ENCODE data around the gene KLHDC10.
"Not testable (repeated sequence)": the region's sequence is repeated elsewhere in the genome, so short reads cannot be mapped to it uniquely, and the experiment has no call there.

KLHDC10 gene

GRCh38 chr7:130118801-130119200, 48.5 kb downstream of the KLHDC10 start:
- no peak for DNase-seq

GRCh38 chr7:130123501-130123900, 53.2 kb downstream of the KLHDC10 start:
- no peak for DNase-seq

GRCh38 chr7:130124711-130125110, 54.4 kb downstream of the KLHDC10 start:
- no peak for DNase-seq

GRCh38 chr7:130126840-130127239, 56.5 kb downstream of the KLHDC10 start:
- DNase-seq, result not testable (repeated sequence)

DNA sequence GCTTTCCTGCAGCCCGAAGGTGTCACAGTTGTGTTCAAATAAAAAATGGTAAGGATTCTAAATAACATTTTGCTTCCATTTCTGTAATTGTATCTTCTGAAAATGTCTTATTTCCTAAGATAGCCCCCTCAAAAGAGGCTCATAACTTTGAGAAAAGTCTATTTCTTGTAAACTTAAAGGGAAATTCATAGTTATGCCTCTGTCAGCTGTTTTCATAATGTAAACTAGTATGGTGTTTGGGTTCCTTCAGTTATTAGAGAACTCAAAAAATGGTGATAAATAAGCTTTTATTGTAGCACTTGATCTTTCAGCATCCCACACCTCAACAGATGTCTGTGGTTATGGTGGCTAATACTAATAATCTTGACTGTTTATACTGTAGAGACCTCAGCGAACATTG, 57.1 kb downstream of the KLHDC10 start:
- no peak for DNase-seq

DNA sequence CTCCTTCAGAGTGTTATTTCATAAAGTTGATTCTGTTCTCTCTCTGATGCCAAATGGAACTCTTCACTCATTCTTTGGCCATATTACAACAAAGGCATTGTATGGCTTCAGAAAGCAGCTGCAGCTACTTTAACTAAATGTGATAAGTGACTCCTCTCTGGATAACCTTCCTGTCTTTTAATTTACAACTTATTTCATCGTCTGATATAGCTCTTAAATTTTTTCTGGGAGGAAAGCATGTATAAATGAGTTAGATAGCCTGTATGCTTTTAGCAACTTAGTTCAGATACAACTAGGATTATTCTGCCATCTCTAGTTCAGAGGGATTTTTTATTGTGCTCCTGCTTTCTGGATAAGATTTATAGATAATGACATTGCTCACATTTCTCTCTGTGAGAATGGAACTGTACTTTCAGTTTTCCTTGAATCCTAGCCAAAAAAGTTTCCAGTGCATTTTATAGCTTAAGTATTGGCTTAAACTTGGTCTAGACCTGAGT, 57.5 kb downstream of the KLHDC10 start:
- DNase-seq, result no peak

DNA sequence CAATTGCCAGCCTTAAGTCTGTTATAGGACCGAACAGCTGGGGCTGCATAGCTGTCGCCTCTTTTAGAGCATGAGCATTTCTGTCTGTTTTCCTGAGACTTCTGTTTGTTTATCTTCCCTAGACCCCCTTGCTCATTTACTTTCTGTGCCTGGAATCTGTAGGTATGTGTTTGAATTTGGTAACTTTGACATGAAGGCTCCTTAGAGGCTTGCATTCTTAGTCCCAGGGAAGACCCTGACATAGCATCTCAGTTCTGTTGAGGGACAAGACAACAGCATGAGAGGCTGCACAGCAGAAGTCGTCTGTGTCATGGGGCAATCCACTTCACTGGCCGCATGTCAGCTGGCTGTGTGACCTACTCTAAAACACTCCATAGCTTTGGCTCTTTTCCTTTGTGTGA, 58.7 kb downstream of the KLHDC10 start:
- no peak for DNase-seq

GRCh38 chr7:130131191-130131834, 61.0 kb downstream of the KLHDC10 start:
- DNase-seq, result no peak

- DNase-seq, result no peak
These were observed 61.9 kb downstream of the KLHDC10 start for GRCh38 chr7:130131964-130132875.

DNA sequence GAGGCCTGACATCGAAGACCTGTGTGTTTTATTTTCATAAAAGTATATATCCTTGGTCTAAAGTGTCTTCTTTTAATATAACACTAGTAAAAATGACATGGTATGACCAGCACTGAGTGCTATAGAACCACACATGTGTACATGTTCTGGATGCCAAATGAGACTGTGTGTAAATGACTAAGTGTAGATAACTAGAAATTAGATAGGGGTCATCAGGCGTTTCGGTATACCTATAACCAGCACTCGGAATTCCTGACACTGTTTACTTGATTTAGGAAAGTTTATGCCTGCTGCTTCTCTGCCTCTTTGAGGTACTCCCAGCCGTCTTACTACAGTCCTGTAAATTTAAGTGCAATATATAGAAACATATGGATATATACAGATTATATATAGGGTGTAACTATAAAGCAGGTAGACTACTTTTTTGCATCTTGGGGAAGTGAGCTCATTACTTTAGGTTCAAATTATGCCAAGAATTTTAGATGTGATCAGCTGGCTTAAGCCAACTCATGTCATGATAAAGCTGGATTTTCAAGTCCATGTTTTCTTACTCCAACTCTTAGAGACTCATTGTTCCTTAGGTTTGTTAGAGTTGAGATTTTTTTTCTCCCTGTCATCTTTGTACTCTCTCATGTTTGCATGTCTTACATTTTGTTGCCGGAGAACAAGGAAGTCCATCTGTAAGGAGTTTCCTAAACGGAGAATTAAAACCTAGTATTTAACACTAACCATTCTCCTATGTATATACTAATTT, 62.9 kb downstream of the KLHDC10 start:
- no peak for DNase-seq

DNA sequence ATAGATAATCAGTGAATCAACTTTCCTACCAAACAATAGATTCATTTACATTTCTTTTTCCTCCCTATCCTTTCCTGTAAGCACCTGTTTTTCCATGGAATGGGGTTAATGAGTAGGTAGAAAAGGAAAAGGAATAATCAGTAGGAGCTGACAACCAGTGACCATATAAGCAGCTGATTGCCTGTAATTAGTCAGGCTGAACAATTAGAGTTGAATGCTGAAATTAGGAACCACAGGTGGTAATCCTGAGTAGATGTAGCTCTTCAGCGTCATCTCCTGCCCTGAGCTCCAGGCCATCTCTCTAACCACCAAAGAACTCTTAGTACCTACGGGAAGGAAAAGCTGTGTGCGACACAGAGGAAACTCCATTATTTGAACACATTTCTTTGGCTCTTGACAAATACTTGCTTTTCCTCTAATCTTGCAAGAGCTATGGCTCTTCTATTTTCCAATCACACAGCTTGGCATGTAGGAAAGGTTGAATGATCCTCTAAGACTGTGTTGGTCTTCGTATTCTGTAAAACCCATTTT, 63.8 kb downstream of the KLHDC10 start:
- no peak for DNase-seq

GRCh38 chr7:130134726-130135125, 64.4 kb downstream of the KLHDC10 start:
- no peak for DNase-seq

GRCh38 chr7:130135208-130136205, 65.2 kb downstream of the KLHDC10 start:
- DNase-seq, result no peak

DNA sequence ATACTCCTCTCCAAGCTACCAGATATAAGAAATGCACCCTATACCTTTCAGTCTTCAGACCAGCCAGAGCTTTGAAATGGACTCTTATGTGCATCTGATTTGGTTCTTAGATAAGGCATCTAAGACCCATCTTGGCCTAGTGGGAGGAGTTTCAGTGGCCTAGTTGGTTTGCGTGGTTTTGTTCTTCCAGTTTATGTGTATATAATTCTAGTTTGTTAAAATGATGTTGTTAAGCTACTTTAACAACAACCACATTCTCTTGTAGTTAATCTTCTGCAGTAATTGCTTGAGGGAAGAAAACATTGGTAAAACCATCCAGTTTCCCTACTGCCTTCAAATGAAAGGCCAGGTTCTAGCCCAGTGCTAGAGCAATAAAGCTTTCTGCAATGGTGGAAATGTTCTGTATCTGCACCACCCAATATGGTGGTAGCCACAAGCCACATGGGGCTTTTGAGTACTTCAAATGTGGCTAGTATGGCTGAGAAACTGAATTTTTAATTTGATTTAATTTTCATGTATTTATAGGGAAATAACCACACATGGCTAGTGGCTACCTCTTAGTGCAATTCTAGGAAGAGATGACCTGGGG, 66.3 kb downstream of the KLHDC10 start:
- DNase-seq, result no peak

GRCh38 chr7:130137207-130137606, 66.9 kb downstream of the KLHDC10 start:
- DNase-seq, result no peak

DNA sequence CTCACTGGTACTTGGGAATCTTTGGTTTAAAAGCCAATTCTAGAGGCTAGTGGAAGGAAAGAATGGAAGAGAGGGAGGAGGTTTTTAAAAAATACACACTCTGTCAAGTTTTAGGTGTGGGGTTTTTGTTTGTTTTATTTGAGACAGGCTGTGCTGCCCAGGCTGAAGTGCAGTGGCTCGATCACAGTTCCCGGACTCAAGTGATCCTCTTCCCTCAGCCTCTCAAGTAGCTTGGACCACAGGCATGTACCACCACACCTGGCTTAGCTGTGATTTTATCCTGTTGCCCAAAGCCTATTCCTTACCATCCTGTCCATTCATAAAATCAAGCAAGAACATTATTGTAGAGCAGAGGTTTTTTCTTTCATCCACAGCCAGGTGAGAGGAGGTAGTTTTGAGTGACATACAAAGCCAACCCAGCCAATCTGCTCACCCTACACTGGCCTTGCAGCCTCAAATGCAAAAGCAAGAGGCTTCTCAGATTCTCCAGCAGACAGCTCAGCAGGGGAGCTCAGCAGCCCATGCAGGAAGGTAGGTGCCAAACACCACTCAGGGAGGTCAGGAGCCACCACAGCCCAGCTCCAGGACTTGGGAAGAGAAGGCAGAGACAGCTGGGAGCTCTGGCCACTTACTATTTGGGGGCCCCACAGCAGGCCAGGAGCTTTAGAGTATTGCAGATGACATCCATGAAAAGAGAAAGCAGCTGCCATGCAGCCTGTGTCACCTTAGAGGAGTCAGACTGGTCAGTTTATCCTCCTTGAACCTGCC, 69.0 kb downstream of the KLHDC10 start:
- no peak for DNase-seq

DNA sequence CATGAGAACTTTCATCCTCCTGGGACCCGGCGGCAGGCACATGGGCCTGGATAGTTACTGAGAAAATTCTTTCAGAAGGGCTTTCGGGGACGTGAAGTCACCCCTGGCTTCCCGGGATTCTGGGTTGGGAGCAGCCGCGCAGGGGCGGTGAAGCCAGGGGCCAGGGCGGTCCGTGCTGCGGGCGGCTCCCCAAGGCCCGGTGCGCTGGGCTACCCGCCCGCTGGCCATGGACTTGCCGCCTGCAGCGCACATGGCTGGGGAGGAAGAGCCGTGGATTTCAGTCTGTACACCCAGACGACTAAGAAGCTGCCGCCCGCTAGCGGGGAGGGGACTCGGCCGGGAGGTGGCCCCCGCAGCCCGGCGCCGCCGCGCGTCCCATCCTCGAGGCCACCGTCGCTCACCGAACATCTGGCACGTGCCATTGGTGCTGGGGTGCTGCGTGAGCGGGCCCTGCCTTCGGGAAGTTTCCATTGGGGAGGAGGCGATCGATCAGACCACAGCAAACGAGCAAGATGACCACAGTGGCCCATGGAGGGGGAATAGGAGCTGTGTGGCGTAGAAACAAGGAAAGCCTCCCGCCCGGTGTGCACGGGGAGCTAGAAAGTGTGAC, 70.3 kb downstream of the KLHDC10 start:
- no peak for DNase-seq

DNA sequence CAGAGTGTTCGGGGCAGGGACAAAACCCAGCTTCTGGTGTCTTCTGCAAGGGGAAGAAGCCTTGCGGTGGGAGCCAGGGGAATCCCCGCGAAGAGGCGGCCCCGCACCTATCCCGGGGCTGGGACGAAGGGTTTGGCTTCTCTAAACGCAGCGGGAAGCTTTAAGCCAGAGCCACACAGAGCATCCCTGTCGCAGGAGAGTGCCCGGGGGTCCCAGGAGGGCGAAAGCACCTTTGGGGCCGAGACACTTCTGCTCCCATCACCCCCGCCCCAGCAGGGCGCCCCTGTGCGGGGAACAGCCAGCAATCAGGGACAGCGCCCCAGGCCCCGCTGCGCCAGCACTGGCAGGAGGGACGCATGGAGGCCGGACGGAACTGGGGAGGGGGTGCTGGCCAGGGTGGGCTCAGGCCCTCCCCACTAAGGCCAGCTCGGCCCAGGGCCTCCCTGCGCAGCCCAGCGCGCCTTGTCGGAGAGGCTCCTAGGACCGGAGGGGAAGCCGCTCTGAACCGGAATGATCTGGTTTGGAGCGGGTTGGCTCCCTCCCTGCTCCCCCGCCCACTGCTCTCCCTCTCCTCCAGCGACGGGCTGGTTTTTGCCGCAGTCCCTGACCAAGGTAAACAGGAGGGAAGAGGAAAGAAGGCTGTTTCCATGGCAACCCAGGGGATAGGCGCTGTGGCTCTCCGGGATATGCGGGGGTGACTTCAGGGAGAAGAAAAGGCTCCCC, 71.0 kb downstream of the KLHDC10 start:
- DNase-seq, result peak; percentile 50

DNA sequence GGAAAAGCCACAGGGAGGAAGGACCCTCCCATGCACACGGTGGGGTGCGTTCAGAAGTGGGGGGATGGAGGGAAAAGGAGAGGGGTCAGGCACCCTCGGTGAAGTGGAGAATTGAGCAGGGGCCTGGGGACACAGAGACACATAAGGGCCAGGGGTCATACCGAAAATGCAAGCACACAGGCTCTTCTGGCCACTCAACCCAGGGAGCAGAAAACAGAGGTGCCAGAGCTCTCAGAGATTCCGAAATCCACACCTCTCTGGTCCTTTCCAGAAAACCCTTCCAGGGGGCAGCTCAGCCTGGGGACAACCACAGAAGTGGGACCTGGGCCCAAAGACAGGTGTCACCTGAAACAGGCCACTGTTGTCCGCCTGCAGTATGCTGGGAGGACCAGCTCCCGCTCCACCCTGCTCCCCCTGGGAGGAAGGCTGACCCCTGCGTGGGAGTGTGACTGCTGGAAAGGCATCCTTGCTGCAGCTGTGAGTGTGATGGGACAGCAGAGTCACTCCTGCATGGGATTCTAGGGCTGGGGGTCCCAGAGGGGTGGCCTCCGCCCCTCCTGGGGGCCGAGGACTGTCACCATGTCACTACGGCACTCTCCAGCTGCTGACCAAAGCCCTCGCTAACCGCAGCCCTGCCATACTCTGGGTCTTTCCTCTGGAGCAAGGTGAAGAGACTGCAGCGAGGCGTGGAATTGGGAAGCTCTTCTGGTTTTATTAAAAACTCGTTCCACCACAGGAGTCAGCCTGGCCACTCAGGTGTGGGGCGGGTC, 71.7 kb downstream of the KLHDC10 start:
- DNase-seq, result no peak
